ENCODE results near the gene RALA.
"Not testable (repeated sequence)": the region's sequence is repeated elsewhere in the genome, so short reads cannot be mapped to it uniquely, and the experiment has no call there.

The RALA gene

DNA sequence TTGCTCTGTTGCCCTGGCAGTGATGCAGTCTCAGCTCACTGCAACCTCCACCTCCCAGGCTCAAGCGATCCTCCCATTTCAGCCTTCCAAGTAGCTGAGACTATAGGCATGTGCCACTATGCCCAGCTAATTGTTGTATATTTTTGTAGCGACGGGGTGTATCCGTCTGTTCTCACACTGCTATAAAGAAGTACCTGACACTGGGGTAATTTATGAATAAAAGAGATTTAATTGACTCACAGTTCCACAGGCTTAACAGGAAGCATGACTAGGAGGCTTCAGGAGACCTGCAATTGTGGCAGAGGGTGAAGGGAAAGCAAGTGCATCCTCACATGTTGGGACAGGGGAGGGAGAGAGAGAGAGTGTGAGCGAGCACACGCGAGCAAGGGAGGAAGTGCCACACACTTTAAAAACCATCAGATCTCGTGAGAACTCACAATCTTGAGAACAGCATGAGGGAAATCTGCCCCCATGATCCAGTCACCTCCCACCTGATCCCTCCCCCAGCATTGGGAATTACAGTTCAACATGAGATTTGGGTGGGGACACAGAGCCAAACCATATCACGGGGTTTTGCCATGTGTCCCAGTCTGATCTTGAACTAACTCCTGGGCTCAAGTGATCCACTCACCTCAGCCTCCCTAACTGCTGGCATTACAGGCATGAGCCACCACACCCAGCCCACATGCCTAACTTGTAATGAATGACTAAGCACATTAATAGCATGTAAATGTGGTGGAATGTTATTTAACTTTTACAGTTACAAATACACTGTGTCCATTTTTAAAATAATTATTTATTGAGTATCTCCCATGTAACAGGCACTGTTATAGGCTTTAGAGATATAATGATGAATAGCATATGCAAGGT, 65.5 kb downstream of the RALA start:
- FAIRE-seq, result no peak

DNA sequence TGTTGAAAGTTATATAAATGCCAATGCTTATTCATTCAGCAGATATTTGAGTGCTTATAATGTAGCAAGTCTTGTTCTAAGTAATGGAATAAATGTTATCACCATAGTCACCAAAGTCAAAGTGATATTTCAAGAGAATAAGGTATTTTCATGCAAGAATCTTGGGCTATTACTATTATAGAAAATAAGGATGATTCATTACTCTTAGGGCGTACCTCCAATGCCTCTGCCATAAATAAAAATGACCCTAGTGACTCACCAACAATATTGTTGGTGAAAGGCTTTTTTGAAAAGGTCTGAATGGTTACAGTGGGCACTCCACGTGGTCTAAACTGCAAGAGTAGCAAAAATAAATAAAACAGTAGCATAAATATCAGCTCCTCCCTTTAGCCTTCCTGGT, 68.4 kb downstream of the RALA start:
- no peak for FAIRE-seq

DNA sequence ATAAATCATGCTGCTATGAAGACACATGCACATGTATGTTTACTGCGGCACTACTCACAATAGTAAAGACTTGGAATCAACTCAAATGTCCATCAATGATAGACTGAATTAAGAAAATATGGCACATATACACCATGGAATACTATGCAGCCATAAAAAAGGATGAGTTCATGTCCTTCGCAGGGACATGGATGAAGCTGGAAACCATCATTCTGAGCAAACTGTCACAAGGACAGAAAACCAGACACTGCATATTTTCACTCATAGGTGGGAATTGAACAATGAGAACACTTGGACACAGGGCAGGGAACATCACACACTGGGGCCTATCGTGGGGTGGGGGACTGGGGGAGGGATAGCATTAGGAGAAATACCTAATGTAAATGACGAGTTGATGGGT, 69.7 kb downstream of the RALA start:
- not testable (repeated sequence) for FAIRE-seq

GRCh38 chr7:39693812-39694211, 70.4 kb downstream of the RALA start:
- no peak for FAIRE-seq

- FAIRE-seq, result no peak
Observed at GRCh38 chr7:39695852-39696586, 72.6 kb downstream of the RALA start.

GRCh38 chr7:39696631-39697030, 73.3 kb downstream of the RALA start:
- FAIRE-seq, result peak; percentile 33

DNA sequence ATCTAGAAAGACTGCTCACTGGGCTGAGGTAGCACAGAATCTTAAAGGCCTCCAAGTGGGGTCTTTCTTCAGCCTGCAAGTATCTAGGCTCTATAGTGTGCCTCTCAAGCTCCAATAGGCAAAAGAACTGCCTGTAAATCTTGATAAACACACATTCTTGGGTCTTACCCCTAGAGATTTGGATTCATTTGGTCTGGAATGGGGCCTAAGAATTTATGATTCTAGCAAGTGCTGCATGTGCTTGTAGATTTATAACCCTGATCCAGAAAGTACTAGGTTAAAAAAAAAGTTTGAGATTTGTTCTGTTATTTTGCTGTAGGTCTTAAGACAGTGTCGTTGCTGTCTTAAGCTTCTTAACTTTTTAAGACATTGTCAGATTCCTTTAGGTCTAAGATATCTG, 74.1 kb downstream of the RALA start:
- FAIRE-seq, result no peak

DNA sequence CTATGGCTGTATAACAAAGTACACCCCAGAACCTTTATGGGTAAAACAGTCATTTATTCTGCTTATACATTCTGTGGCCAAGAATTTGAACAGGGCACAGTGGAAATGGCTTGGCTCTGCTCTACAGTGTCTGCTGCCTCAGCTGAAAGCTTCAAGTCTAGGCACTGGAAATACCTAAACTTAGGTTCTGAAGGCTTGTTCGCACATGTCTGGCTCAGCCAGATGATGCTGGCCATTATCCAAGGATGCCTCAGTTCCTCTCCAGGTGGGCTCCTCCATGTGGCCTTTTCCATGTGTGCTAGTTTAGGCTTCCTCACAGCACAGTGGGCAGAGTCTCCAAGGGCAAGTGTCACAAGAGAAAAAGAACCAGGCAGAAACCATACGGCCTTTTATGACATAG, 76.8 kb downstream of the RALA start:
- no peak for FAIRE-seq

DNA sequence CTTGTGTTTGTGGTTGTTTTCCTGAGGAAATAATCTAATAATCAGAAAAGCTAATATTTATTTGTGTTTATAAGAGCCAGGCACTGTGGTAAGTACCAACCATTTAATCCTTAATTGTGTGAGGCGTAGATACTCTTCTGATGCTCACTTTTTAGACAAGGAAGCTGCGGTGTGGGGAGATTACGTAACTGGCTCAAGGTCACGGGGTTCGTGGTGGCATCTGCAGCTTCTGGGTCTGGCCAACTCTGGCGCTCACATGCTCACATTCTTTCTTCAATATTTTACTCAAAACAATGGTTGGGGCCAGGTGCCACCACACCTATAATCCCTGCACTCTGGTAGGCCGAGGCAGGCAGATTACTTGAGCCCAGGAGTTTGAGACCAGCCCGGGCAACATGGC, 77.6 kb downstream of the RALA start:
- FAIRE-seq, result no peak

- no peak for FAIRE-seq
Observed at GRCh38 chr7:39702133-39702532, 78.8 kb downstream of the RALA start.

DNA sequence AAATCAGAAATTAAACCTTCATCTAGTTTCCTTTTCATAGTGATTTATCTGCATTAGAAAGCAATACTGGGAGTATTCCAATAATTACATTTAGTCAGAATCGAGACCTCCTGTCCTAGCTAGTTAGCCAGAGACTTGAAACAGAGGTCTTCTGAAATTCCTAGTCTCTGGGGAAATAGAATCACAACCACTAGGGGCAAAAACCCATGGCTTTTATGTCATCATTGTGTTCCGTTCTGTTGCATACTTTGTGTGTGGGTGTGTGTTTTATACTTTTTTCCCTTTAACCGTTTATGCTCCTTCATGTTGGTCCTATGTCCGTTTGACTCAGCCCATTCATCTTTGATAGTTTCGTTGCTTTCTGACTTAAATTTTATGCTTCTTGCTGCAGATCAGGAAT, 79.8 kb downstream of the RALA start:
- FAIRE-seq, result peak; percentile 36

GRCh38 chr7:39709029-39709428, 85.7 kb downstream of the RALA start:
- FAIRE-seq, result no peak

DNA sequence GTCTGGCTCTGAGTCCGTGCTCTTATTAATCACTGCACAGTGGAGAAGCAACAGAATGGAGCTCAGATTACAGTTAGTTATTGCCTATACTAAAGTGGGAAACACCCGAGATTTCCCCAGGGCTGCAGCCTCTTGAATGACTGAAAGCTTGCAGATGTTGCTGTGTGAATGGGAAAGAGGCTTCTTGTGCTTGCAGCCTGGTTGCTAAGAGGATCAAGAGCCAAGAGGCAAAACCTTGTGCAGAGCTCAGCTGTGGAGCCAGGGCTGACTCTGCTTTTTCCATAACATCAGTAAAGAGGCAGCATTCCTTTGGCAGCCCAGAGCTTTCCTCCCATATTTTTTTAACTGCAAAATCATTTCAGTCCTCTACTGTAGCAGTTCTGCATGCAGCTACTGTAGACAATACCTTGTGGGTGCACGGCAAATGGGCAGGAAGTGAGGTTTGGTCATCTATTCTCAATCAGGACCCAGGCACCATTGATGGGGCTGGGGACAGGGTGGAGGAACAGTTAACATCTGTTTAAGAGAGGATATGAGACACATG, 86.5 kb downstream of the RALA start:
- FAIRE-seq, result peak; percentile 33

GRCh38 chr7:39712751-39713150, 89.4 kb downstream of the RALA start:
- FAIRE-seq, result no peak

- no peak for FAIRE-seq
Observed at GRCh38 chr7:39714447-39715091, 91.2 kb downstream of the RALA start.

DNA sequence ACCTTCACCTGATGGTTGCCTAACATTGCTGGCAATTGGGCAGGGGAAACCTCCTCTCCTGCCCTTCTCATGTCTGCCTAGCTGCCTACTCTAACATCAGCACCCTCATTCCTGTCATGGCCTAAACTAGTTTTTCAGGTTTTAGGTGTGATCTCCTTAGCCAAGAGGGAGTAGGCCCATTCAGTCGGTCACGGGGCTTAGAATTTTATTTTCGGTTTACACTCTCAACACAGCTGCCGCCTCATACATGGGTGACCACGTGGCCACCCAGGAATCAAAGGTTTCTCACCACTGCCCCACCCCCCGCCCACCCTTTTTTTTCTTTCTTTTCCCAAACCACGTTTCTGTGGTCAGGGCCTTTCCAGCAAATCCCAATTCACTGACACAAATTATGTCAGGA, 97.2 kb downstream of the RALA start:
- no peak for FAIRE-seq

- no peak for FAIRE-seq
Observed at GRCh38 chr7:39721345-39721744, 98.0 kb downstream of the RALA start.

- no peak for FAIRE-seq
Observed at GRCh38 chr7:39721919-39722597, 98.7 kb downstream of the RALA start.

- no peak for FAIRE-seq
Observed at GRCh38 chr7:39727231-39728012, 104.0 kb downstream of the RALA start.

- FAIRE-seq, result peak; percentile 97
Observed at GRCh38 chr7:39732837-39733804, 109.7 kb downstream of the RALA start.
